Measurements from ENCODE around the gene NCAPG2. TPM values are rescaled to one million over a fixed set of nuclear protein-coding genes. Genes with fewer than 3 reads are reported as not detected.
"Not testable (repeated sequence)": the region's sequence is repeated elsewhere in the genome, so short reads cannot be mapped to it uniquely, and the experiment has no call there.

NCAPG2 gene
- total and polyA plus RNA-seq, 4 experiments from 2014 or later = 7.2 to 17.9 (median 13.9) TPM

- H3K27ac ChIP-seq (ENCODE audit: low read depth, low read length) = no peak overlapping the region
These were observed 1.7 kb upstream of the NCAPG2 start for GRCh38 chr7:158706273-158706704.

GRCh38 chr7:158705234-158705850 is 738 bp upstream of the NCAPG2 start:
- H3K4me1 Mint-ChIP-seq = peaks cover 18 to 32% (median 26%) of the 10 kb centered on the region in 4 donors

More at GRCh38 chr7:158706273-158706704, 1.7 kb upstream of the NCAPG2 start:
- Histone ChIP-seq H3K27me3 (ENCODE audit: insufficient read depth, low read length) (no peaks in the 10 kb centered on the region), H3K36me3 (ENCODE audit: insufficient read depth, low read length) (no peaks in the 10 kb centered on the region), H3K4me3 (ENCODE audit: low read length in 2 of 2) (no peak overlapping the region), H3K4me1 (ENCODE audit: insufficient read depth, low read length) (peaks cover 28% of the 10 kb centered on the region), H3K9me3 (ENCODE audit: control insufficient read depth in 1 of 2, low read length in 2 of 2) (no peaks in the 10 kb centered on the region)
- Mint-ChIP-seq H3K4me3 (peak overlapping the region; percentile 26 to 80 (median 67)), H3K27me3 (no peaks in the 10 kb centered on the region), H3K9me3 (peaks cover 0 to 3% (median 0%) of the 10 kb centered on the region in 8 donors), H3K36me3 (peaks cover 0 to 2% of the 10 kb centered on the region in 2 donors), H3K4me1 (peaks cover 16 to 40% (median 26%) of the 10 kb centered on the region in 4 donors), H3K27ac (peak overlapping the region in 5 of 7 donors; percentile 8 to 84 (median 69))
- DNase-seq = no peak
- ChIA-PET CTCF (ENCODE audit: partially characterized antibody) (no interaction called here), POLR2A (ENCODE audit: partially characterized antibody) (interaction anchor here (1.0 to 2.0 kb wide), 3 partner anchors 12 to 123 kb away, joined by 3 to 7 read pairs (median 5); no protein-coding TSS in a partner anchor)
- intact Hi-C loops (cut with micrococcal nuclease) = loop anchor here (10.0 kb wide), 1 partner anchor 59 kb away; no protein-coding TSS in a partner anchor

GRCh38 chr7:158703679-158704523 is 703 bp downstream of the NCAPG2 start:
- Histone ChIP-seq H3K4me3 (ENCODE audit: low read length in 2 of 2) (peak overlapping the region; percentile 81 to 88), H3K27ac (ENCODE audit: low read depth, low read length) (peak overlapping the region; percentile 64), H3K4me1 (ENCODE audit: insufficient read depth, low read length) (peaks cover 35% of the 10 kb centered on the region)
- not testable (repeated sequence) for H3K36me3 Mint-ChIP-seq; H3K27me3 ChIP-seq (ENCODE audit: insufficient read depth, low read length); H3K27me3 Mint-ChIP-seq; H3K9me3 Mint-ChIP-seq; DNase-seq; H3K9me3 ChIP-seq (ENCODE audit: control insufficient read depth in 1 of 2, low read length in 2 of 2); H3K36me3 ChIP-seq (ENCODE audit: insufficient read depth, low read length)
- Mint-ChIP-seq H3K4me1 (peaks cover 21 to 32% (median 26%) of the 10 kb centered on the region in 4 donors), H3K27ac (peak overlapping the region in 6 of 7 donors; percentile 38 to 81 (median 76)), H3K4me3 (peak overlapping the region; percentile 61 to 91 (median 82))
- CTCF ChIA-PET (ENCODE audit: partially characterized antibody) = interaction anchor here (0.7 to 1.8 kb wide), 3 partner anchors 7 to 272 kb away, joined by 3 to 11 read pairs (median 4); no protein-coding TSS in a partner anchor
- POLR2A ChIA-PET (ENCODE audit: partially characterized antibody) = interaction anchor here (0.8 to 2.1 kb wide), 17 partner anchors 8 to 273 kb away, joined by 3 to 35 read pairs (median 5); partner anchors contain the start of genes DYNC2I1 and ESYT2
- intact Hi-C loops (cut with micrococcal nuclease) = loop anchor here (1.0 to 10.0 kb wide), 5 partner anchors 41 to 273 kb away; partner anchors contain the start of genes DYNC2I1 and ESYT2

More at GRCh38 chr7:158705234-158705850, 738 bp upstream of the NCAPG2 start:
- no peaks in the 10 kb centered on the region for H3K9me3 ChIP-seq (ENCODE audit: control insufficient read depth in 1 of 2, low read length in 2 of 2)
- no peaks in the 10 kb centered on the region for H3K27me3 ChIP-seq (ENCODE audit: insufficient read depth, low read length)
- Mint-ChIP-seq H3K27me3 (no peaks in the 10 kb centered on the region), H3K4me3 (peak overlapping the region; percentile 74 to 91 (median 83)), H3K27ac (peak overlapping the region; percentile 37 to 87 (median 78)), H3K9me3 (peaks cover 0 to 3% (median 0%) of the 10 kb centered on the region in 8 donors), H3K36me3 (peaks cover 0 to 2% of the 10 kb centered on the region in 2 donors)
- H3K27ac ChIP-seq (ENCODE audit: low read depth, low read length) = peak overlapping the region; percentile 64
- DNase-seq = no peak
- peak overlapping the region; percentile 70 to 81 for H3K4me3 ChIP-seq (ENCODE audit: low read length in 2 of 2)
- ChIA-PET POLR2A (ENCODE audit: partially characterized antibody) (interaction anchor here (0.7 to 2.1 kb wide), 17 partner anchors 10 to 271 kb away, joined by 3 to 35 read pairs (median 5); partner anchors contain the start of genes DYNC2I1 and ESYT2), CTCF (ENCODE audit: partially characterized antibody) (interaction anchor here (0.9 to 1.8 kb wide), 2 partner anchors 9 to 271 kb away, joined by 4 to 11 read pairs; no protein-coding TSS in a partner anchor)
- H3K4me1 ChIP-seq (ENCODE audit: insufficient read depth, low read length) = peaks cover 30% of the 10 kb centered on the region
- intact Hi-C loops (cut with micrococcal nuclease) = loop anchor here (2.0 to 10.0 kb wide), 3 partner anchors 43 to 271 kb away; no protein-coding TSS in a partner anchor
- H3K36me3 ChIP-seq (ENCODE audit: insufficient read depth, low read length) = no peaks in the 10 kb centered on the region

GRCh38 chr7:158702944-158703343 is 1.7 kb downstream of the NCAPG2 start:
- ChIA-PET POLR2A (ENCODE audit: partially characterized antibody) (no interaction called here), CTCF (ENCODE audit: partially characterized antibody) (no interaction called here)
- intact Hi-C loops (cut with micrococcal nuclease) = loop anchor here (10.0 kb wide), 1 partner anchor 62 kb away; no protein-coding TSS in a partner anchor
- Mint-ChIP-seq H3K36me3 (peaks cover 2 to 8% of the 10 kb centered on the region in 2 donors), H3K9me3 (peaks cover 0 to 3% (median 0%) of the 10 kb centered on the region in 8 donors), H3K4me1 (peaks cover 21 to 32% (median 26%) of the 10 kb centered on the region in 4 donors), H3K27me3 (no peaks in the 10 kb centered on the region), H3K27ac (peak overlapping the region in 3 of 7 donors; percentile 1 to 81 (median 29)), H3K4me3 (peak overlapping the region in 4 of 8 donors; percentile 1 to 78 (median 64))
- H3K27ac ChIP-seq (ENCODE audit: low read depth, low read length) = no peak overlapping the region
- H3K4me1 ChIP-seq (ENCODE audit: insufficient read depth, low read length) = peaks cover 42% of the 10 kb centered on the region
- H3K27me3 ChIP-seq (ENCODE audit: insufficient read depth, low read length) = no peaks in the 10 kb centered on the region
- H3K36me3 ChIP-seq (ENCODE audit: insufficient read depth, low read length) = no peaks in the 10 kb centered on the region
- no peak overlapping the region for H3K4me3 ChIP-seq (ENCODE audit: low read length in 2 of 2)
- no peak for DNase-seq
- no peaks in the 10 kb centered on the region for H3K9me3 ChIP-seq (ENCODE audit: control insufficient read depth in 1 of 2, low read length in 2 of 2)

- H3K4me1 Mint-ChIP-seq = peaks cover 21 to 32% (median 26%) of the 10 kb centered on the region in 4 donors
- no peaks in the 10 kb centered on the region for H3K36me3 ChIP-seq (ENCODE audit: insufficient read depth, low read length)
- H3K27me3 ChIP-seq (ENCODE audit: insufficient read depth, low read length) = no peaks in the 10 kb centered on the region
- no peaks in the 10 kb centered on the region for H3K9me3 Mint-ChIP-seq
- ChIA-PET POLR2A (ENCODE audit: partially characterized antibody) (no interaction called here), CTCF (ENCODE audit: partially characterized antibody) (interaction anchor here (1.4 kb wide), 1 partner anchor 275 kb away, joined by 3 read pairs; no protein-coding TSS in a partner anchor)
- H3K27me3 Mint-ChIP-seq = no peaks in the 10 kb centered on the region
- H3K4me3 ChIP-seq (ENCODE audit: low read length in 2 of 2) = no peak overlapping the region
- no peak overlapping the region for H3K27ac Mint-ChIP-seq
- peaks cover 2 to 8% of the 10 kb centered on the region in 2 donors for H3K36me3 Mint-ChIP-seq
- H3K9me3 ChIP-seq (ENCODE audit: control insufficient read depth in 1 of 2, low read length in 2 of 2) = no peaks in the 10 kb centered on the region
- peak overlapping the region in 1 of 8 donors; percentile 25 for H3K4me3 Mint-ChIP-seq
- peaks cover 42% of the 10 kb centered on the region for H3K4me1 ChIP-seq (ENCODE audit: insufficient read depth, low read length)
- DNase-seq = no peak
- intact Hi-C loops (cut with micrococcal nuclease) = loop anchor here (10.0 kb wide), 1 partner anchor 63 kb away; no protein-coding TSS in a partner anchor
- H3K27ac ChIP-seq (ENCODE audit: low read depth, low read length) = no peak overlapping the region
These were observed 2.4 kb downstream of the NCAPG2 start for GRCh38 chr7:158702196-158702595.

GRCh38 chr7:158700008-158700407 is 4.6 kb downstream of the NCAPG2 start:
- H3K27ac Mint-ChIP-seq = no peak overlapping the region
- no peak overlapping the region for H3K4me3 ChIP-seq (ENCODE audit: low read length in 2 of 2)
- H3K36me3 ChIP-seq (ENCODE audit: insufficient read depth, low read length) = no peaks in the 10 kb centered on the region
- peak overlapping the region in 1 of 8 donors; percentile 9 for H3K4me3 Mint-ChIP-seq
- no peaks in the 10 kb centered on the region for H3K9me3 ChIP-seq (ENCODE audit: control insufficient read depth in 1 of 2, low read length in 2 of 2)
- H3K27me3 ChIP-seq (ENCODE audit: insufficient read depth, low read length) = no peaks in the 10 kb centered on the region
- H3K9me3 Mint-ChIP-seq = no peaks in the 10 kb centered on the region
- ChIA-PET POLR2A (ENCODE audit: partially characterized antibody) (no interaction called here), CTCF (ENCODE audit: partially characterized antibody) (interaction anchor here (1.4 kb wide), 1 partner anchor 277 kb away, joined by 7 read pairs; no protein-coding TSS in a partner anchor)
- intact Hi-C loops (cut with micrococcal nuclease) = loop anchor here (10.0 kb wide), 1 partner anchor 65 kb away; no protein-coding TSS in a partner anchor
- peaks cover 17 to 29% (median 25%) of the 10 kb centered on the region in 4 donors for H3K4me1 Mint-ChIP-seq
- DNase-seq = no peak
- no peaks in the 10 kb centered on the region for H3K27me3 Mint-ChIP-seq
- no peak overlapping the region for H3K27ac ChIP-seq (ENCODE audit: low read depth, low read length)
- H3K4me1 ChIP-seq (ENCODE audit: insufficient read depth, low read length) = peaks cover 46% of the 10 kb centered on the region
- H3K36me3 Mint-ChIP-seq = peaks cover 0 to 8% of the 10 kb centered on the region in 2 donors

Measured in CD4-positive, alpha-beta memory T cell (primary cell).